ENCODE measurements around the gene SNX24.
A peak's percentile ranks its signal among the peaks of the same experiment; 100 is the strongest.
"Not testable (repeated sequence)": the region's sequence is repeated elsewhere in the genome, so short reads cannot be mapped to it uniquely, and the experiment has no call there.

Gene SNX24

GRCh38 chr5:122874179-122874875 is 28.9 kb downstream of the SNX24 start:
- DNase-seq: peak; percentile 5

- DNase-seq: peak; percentile 83
Observed at GRCh38 chr5:122877518-122877917, 32.1 kb downstream of the SNX24 start.

- DNase-seq: no peak
Observed at GRCh38 chr5:122879076-122879475, 33.7 kb downstream of the SNX24 start.

DNA sequence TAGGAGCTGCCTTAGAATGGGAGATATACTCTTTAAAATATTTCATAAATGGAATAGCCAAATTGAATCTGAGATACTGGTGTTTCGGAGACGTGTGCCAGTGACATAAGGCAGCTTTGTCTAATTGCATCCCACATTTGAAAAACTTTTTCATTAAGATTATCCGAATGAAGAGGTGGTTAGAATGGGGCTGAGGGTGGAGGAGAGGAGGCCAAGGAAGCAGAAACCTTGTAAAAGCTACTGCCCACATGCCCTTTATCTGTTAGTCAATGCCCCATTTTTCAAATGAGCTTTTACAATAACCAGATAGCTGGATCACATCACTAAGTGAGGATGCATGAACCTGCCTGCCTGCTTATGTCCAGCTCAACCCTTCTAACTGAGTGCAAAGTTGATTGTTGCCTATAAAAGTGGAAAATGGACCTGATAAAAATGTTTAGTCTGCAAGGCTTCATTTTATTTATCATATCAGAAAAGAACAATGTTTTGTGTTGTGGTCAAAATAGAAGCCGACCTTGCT is 34.8 kb downstream of the SNX24 start:
- no peak for DNase-seq

GRCh38 chr5:122880749-122881148 is 35.3 kb downstream of the SNX24 start:
- DNase-seq: no peak

GRCh38 chr5:122882831-122883230 is 37.4 kb downstream of the SNX24 start:
- peak; percentile 22 for DNase-seq

GRCh38 chr5:122885045-122885517 is 39.7 kb downstream of the SNX24 start:
- DNase-seq: no peak

GRCh38 chr5:122885891-122886290 is 40.5 kb downstream of the SNX24 start:
- no peak for DNase-seq

DNA sequence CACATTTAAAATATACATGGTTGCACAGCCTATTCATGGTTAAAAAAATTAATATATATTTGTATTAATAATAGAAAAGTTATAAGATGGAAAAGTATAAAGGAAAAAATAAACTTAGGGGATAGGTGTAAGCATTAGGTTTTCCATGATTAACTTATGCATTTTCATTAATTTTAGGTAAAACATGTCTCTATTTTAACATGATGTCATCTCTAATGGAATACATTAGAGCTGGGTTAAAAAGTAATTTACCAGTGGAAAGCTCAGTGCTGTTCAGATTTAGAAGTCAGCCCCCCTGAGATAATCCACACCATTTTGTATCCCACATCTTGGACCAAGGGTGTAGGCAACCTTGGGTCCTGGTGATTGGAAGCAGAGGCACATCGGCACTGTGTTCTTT is 49.7 kb downstream of the SNX24 start:
- no peak for DNase-seq

GRCh38 chr5:122896598-122897282 is 51.3 kb downstream of the SNX24 start:
- DNase-seq: peak; percentile 29

- DNase-seq: no peak
Observed at GRCh38 chr5:122897283-122897602, 51.8 kb downstream of the SNX24 start.

GRCh38 chr5:122901346-122901745 is 55.9 kb downstream of the SNX24 start:
- DNase-seq: no peak

- DNase-seq: no peak
Observed at GRCh38 chr5:122902263-122902662, 56.9 kb downstream of the SNX24 start.

DNA sequence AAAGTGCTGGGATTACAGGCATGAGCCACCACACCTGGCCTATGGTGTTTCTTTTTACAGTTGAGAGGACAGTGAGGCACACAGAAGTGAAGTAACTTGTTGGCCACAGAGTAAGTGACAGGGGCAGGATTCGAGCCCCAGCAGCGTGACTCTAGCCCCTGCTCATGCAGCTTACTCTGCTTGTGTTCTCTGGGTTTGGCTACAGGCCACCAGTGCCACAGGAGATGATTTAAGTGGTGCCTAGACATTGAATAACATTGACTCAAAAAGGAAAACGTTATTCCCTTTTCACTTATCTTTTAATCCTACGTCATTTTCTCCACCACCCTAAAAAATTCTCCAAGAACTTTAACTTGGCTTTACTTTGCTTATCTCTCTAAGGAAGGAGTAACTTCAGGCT is 61.4 kb downstream of the SNX24 start:
- no peak for DNase-seq

- DNase-seq: no peak
Observed at GRCh38 chr5:122907276-122907675, 61.9 kb downstream of the SNX24 start.

- no peak for DNase-seq
Observed at GRCh38 chr5:122908108-122908507, 62.7 kb downstream of the SNX24 start.

GRCh38 chr5:122908662-122909061 is 63.2 kb downstream of the SNX24 start:
- peak; percentile 34 for DNase-seq

DNA sequence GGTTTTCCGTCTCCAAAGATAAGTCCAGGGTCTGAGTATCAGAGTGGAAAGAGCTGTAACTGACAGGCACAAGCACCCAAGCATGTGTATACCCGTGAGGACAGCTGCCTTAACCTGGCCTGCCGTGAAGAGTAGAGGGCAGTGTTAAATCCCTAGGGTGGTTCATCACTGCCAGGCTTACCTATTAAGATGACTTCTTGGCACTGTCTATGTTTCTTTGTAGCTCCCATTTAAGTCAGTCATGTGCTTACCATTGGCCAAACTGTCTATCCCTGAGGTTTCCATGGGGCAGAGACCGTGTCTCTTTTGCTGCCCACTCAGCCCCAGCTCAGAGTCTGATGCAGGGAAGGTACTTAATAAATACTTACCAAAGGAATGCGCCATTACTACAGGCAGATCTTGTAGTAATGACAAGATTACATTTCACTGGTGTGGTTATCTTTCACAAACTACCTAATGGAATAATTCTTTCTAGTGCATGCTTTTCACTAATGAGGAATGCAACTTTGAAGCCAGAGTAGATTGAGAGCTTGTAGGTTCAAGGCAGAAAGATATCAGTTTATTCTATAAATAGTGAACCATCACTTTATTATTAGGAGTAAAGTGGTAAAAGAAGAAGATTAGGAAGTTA is 64.2 kb downstream of the SNX24 start:
- no peak for DNase-seq

DNA sequence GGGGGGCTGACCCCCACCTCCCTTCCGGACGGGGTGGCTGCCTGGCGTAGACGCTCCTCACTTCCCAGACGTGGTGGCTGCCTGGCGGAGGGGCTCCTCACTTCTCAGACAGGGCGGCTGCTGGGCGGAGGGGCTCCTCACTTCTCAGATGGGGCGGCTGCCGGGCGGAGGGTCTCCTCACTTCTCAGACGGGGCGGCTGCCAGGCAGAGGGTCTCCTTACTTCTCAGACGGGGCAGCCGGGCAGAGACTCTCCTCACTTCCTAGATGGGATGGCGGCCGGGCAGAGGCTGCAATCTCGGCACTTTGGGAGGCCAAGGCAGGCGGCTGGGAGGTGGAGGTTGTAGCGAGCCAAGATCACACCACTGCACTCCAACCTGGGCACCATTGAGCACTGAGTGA is 68.0 kb downstream of the SNX24 start:
- not testable (repeated sequence) for DNase-seq

DNA sequence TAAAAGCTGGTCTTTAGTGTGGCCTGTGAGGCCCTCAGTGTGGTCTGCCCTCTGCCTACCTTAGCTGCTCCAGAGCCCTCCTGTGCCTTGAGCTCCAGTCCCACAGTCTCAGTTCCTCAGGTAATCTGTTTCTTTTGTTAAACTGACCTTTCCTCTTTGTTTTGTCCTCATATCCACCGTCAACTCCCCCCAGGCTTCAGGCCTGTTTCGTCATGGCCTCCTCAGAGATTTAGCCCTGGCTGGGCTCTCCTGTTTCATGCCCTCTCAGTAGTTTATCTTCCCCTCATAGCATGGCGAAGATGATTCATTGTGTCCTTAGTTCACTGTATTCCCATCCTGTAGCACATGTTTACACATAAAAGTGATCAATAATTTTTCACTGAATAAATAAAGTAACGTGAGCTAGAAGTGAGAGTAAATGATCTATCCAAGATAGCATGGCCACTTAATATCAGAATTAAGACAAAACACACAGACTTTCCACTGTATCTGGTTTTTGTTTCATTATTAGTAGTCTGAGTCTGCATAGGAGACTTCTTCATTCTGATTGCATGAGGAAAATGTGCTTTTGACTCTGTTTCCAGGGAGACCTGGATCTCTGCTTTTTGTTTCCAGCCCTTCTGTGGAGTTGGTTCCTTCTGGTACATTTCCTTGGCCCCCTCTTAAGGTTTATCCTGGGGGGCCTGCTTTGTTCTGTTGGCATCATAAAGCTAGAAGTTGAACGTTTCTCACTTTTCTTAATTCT is 70.5 kb downstream of the SNX24 start:
- no peak for DNase-seq

DNA sequence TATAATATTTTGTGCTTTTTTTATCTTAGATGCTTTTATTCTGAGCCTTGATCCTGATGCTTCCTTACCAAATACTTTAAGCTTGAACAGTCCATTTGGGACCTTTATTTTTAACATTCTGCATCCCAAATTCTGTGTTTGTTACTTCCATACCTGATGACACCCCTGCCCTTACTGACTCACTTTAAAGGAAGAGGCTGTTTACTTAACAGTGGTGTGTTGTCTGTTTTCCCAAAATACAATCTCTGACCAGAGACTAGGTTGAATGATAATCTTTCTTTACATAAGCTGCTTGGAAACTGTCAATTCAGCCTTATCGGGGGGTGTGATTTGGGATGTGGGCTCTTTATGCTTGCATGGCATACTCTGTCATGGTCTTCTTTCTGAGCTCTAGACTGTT is 71.1 kb downstream of the SNX24 start:
- DNase-seq: no peak

- DNase-seq: no peak
Observed at GRCh38 chr5:122919969-122920368, 74.6 kb downstream of the SNX24 start.

- DNase-seq: no peak
Observed at GRCh38 chr5:122921826-122922225, 76.4 kb downstream of the SNX24 start.

All from MV-4-11 (cell line).